Prostate gland (tissue), 2 donors: Measurements from ENCODE around the gene NYNRIN. TPM values are rescaled to one million over a fixed set of nuclear protein-coding genes. Genes with fewer than 3 reads are reported as not detected.

ENCODE experiments used
- DNase-seq: peaks from one replicate; pipeline ENCODE4 v3.0.0-alpha.2; 2019; ENCODE audit warnings: low spot score
- H3K27ac ChIP-seq, 2 donors: fragments of 200-600 bp; sonication (generic); 2 replicates each; pipeline ENCODE4 v1.5.1; 2017 to 2019
- H3K27me3 ChIP-seq: fragments of 200-600 bp; sonication (generic); replicated peaks from 2 replicates; pipeline ENCODE4 v1.5.1; 2019; ENCODE audit not compliant: insufficient read depth
- H3K36me3 ChIP-seq, 2 donors: fragments of 200-600 bp; sonication (generic); 1 replicate in 1 of 2; 2 replicates in 1 of 2; pipeline versions ENCODE4 v1.5.1 to v1.8.1; 2017 to 2019
- H3K4me1 ChIP-seq: fragments of 200-600 bp; sonication (generic); replicated peaks from 2 replicates; pipeline ENCODE4 v1.5.1; 2019
- H3K4me3 ChIP-seq, 2 donors: fragments of 200-600 bp; sonication (generic); 2 replicates each; pipeline ENCODE4 v1.5.1; 2017 to 2019
- H3K9me3 ChIP-seq: fragments of 200-600 bp; sonication (generic); 2 replicates; pipeline ENCODE4 v1.5.1; 2017
- POLR2A ChIP-seq: fragments of 450-650 bp; IDR thresholded peaks from one replicate; pipeline ENCODE4 v1.6.1; 2016; ENCODE audit warnings: antibody characterized with exemption, mild to moderate bottlenecking
- POLR2AphosphoS5 ChIP-seq: sonication (generic); formaldehyde crosslinking; IDR thresholded peaks from one replicate; pipeline ENCODE4 v1.6.1; 2017; ENCODE audit warnings: antibody characterized with exemption
- WGBS: methylation state at CpG from one replicate; pipeline ENCODE4 v1.1.5; 2018; 5-methylcytosine and 5-hydroxymethylcytosine counted together
- intact Hi-C: fragments of 100-400 bp; cut with DNase I; formaldehyde crosslinking; loops from one replicate; pipeline ENCODE4 v1.14.2; 2022
- total RNA-seq, 2 donors: library from RNA; depleted of rRNA; stranded (reverse); fragments of >200 nt; gene quantifications; one replicate each; pipeline ENCODE4 v1.1.0, GENCODE V29; 2016
- TF ChIP-seq, protein P1 (sequence below), 4 experiments: fragments of 200-600 bp in 2 of 4; fragments of 450-650 bp in 2 of 4; sonication (generic) in 2 of 4; IDR thresholded peaks; 1 replicate in 3 of 4; 2 replicates in 1 of 4; pipeline ENCODE4 v1.5.1; 2016 to 2019; ENCODE audit warnings: antibody characterized with exemption in 4 of 4, mild to moderate bottlenecking in 2 of 4, moderate library complexity in 2 of 4

Gene NYNRIN
- total RNA-seq, 2 donors from 2014 or later: 10.5 to 26.5 TPM

DNA sequence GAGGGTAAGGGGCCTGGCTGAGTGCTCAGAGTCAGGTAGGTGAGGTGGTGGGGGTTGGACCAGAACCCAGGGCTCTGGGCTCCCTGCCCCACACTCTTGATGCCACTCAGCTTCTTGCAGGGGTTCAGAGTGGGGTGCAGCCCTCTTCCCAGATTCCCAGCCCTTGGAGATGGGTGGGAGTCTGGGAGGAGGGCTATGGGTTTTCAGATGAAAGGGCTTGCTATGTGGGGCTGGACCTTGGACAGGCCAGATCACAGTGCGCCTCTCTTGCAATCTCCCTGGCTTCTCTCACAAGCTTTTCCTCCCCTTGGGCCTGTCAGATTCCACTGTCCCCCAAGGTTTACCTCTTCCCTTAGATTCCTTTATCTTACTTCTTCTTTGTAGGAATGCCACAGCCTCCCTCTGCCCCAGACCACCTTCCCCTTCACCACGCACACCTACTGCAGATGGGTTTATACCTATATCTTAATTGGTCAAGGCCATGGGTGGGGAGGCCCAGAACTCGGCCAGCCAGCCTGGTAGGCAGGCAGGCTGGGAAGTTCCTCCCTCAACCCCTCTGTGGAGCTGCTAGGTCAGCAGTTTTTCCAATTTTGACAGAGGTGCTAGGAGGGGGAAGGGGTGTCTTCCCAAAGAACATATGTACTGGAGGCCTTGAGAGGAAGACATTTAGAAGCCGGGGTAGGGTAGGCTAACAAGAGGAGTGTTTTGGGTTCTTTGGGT lies 1.4 kb downstream of the NYNRIN start:
- Histone ChIP-seq H3K36me3 (no peaks in the 10 kb centered on the region), H3K27me3 (no peaks in the 10 kb centered on the region), H3K4me1 (no peaks in the 10 kb centered on the region), H3K4me3 (peak overlapping the region; percentile 44 to 53), H3K27ac (peak overlapping the region in 1 of 2 donors; percentile 73), H3K9me3 (no peaks in the 10 kb centered on the region)
- intact Hi-C loops: loop anchor here (1.0 kb wide), 1 partner anchor 34 kb away; no protein-coding TSS in a partner anchor
- TF ChIP-seq POLR2AphosphoS5 (no peak), POLR2A (no peak)
- TF ChIP-seq, protein P1, sequence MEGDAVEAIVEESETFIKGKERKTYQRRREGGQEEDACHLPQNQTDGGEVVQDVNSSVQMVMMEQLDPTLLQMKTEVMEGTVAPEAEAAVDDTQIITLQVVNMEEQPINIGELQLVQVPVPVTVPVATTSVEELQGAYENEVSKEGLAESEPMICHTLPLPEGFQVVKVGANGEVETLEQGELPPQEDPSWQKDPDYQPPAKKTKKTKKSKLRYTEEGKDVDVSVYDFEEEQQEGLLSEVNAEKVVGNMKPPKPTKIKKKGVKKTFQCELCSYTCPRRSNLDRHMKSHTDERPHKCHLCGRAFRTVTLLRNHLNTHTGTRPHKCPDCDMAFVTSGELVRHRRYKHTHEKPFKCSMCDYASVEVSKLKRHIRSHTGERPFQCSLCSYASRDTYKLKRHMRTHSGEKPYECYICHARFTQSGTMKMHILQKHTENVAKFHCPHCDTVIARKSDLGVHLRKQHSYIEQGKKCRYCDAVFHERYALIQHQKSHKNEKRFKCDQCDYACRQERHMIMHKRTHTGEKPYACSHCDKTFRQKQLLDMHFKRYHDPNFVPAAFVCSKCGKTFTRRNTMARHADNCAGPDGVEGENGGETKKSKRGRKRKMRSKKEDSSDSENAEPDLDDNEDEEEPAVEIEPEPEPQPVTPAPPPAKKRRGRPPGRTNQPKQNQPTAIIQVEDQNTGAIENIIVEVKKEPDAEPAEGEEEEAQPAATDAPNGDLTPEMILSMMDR (IDR thresholded peaks at IDR 0.05): no peak
- no peak for DNase-seq
- WGBS: 57% methylated on average over 4 of the region's 4 CpGs

DNA sequence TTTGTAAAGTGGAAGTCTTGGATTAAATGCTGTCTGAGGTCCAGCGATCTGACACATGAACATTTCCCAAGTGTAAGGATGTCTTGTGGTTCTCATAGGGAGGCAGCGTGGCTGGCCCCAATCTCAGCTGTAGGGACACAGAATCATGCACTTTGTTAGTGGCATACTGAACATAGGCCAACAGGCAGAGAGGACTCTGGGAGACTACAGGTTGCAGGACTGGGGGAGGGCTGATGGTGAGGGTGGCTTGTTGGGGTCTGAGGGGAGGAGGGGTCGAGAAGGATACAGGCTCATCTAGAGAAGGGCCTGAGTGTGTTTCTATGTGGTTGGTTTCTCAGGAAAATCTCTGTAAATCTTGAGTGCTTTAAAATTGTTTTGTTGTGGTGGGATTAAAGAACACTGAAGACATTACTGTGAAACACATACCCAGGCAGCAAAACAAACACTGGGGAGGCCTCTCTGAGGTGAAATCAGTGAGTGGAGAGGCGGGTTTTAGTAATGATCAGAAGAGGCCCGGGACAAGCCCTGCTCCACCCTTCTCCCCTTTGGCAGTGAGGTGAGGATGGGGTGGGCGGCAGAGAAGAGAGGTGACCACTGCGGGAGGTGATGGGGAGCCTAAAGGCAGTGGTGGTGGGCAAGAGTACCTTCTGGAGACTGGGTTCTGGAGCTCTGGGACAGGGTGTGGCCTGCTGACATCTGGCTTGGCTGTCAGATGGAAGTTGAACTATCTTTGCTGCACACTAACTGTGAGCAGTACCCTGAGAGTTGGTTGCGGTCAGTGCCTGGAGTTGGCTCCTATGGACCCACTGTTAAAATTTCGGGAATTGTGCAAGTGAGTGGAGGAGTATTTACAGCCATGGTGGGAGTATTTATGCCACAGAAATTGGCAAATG lies 3.3 kb downstream of the NYNRIN start:
- Histone ChIP-seq H3K4me3 (no peak overlapping the region), H3K9me3 (no peaks in the 10 kb centered on the region), H3K36me3 (no peaks in the 10 kb centered on the region), H3K27me3 (no peaks in the 10 kb centered on the region), H3K27ac (no peak overlapping the region), H3K4me1 (no peaks in the 10 kb centered on the region)
- 59% methylated on average over 9 of the region's 9 CpGs for WGBS
- no peak for DNase-seq
- TF ChIP-seq POLR2A: no peak
- TF ChIP-seq, protein P1 (IDR thresholded peaks at IDR 0.05): no peak
- TF ChIP-seq POLR2AphosphoS5: no peak
- intact Hi-C loops: no loop called here

DNA sequence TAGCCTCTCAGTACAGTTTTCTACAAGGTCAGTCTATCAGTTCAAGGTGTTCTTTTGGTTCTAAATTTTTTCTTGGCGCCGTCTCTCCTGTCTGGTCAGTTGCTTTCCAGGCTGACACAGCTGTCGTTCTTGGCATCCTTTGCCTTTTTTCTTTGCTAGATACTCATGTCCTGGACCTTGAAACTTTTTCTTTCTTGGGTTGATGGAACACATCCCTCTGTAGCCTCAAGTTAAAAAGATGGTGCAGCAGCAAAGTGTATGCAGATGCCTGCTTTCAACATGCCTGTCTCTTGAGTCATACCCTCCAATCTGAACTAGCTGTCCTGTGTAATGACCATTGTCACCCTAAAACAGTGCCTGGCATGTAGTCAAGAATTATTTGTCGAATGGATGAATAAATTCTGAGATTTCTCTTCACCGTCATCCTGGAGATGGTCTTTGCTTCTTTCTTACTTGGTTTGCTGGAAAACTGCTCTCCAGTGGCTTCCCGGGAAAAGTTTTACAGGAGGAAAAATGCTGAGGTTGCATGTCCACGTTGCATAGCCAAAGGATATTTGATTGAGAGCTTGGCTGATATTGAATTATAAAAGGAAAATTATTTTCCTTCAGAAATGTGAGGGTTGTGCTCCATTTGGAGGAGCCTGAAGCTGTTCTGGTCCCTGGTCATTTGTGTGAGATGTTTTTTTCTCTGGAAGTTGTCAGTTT lies 4.6 kb downstream of the NYNRIN start:
- H3K27ac ChIP-seq: no peak overlapping the region
- intact Hi-C loops: no loop called here
- H3K36me3 ChIP-seq: no peaks in the 10 kb centered on the region
- no peak overlapping the region for H3K4me3 ChIP-seq
- no peaks in the 10 kb centered on the region for H3K27me3 ChIP-seq
- H3K4me1 ChIP-seq: no peaks in the 10 kb centered on the region
- WGBS: 35% methylated on average over 7 of the region's 7 CpGs
- no peaks in the 10 kb centered on the region for H3K9me3 ChIP-seq
- TF ChIP-seq POLR2AphosphoS5: no peak
- TF ChIP-seq, protein P1 (IDR thresholded peaks at IDR 0.05): no peak
- no peak for TF ChIP-seq POLR2A
- DNase-seq: no peak

DNA sequence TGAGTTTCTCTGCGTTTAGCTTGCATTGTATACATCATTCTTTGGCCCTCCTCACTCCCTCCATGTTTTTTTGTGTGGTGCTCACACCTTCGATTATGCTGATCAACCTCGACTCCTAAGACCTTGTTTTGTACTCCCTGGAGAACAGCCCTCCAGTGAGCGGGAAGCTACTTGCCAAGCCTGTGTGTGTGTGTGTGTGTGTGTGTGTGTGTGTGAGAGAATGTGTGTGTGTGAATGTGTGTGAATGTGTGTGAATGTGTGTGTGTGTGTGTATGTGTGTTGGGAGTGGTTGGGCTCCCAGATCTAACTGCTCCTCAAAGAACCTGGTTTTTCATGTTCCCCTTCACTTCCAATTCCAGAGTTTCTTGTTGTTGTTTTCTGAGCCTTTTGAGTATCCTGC lies 6.0 kb downstream of the NYNRIN start:
- no peak overlapping the region for H3K4me3 ChIP-seq
- H3K9me3 ChIP-seq: no peaks in the 10 kb centered on the region
- H3K27ac ChIP-seq: no peak overlapping the region
- 61% methylated on average over 4 of the region's 4 CpGs for WGBS
- DNase-seq: no peak
- no peaks in the 10 kb centered on the region for H3K4me1 ChIP-seq
- intact Hi-C loops: no loop called here
- H3K27me3 ChIP-seq: no peaks in the 10 kb centered on the region
- TF ChIP-seq POLR2A (no peak), POLR2AphosphoS5 (no peak)
- TF ChIP-seq, protein P1 (IDR thresholded peaks at IDR 0.05): no peak
- H3K36me3 ChIP-seq: no peaks in the 10 kb centered on the region
